DMS79 (cell line): ENCODE data around the gene BCO1.

Experiments used
- DNase-seq: peaks from one replicate; lab custom pipeline; 2025; lab: John Stamatoyannopoulos, UW

The BCO1 gene

GRCh38 chr16:81318711-81319110 is 80.2 kb downstream of the BCO1 start:
- no peak for DNase-seq

GRCh38 chr16:81319221-81319912 is 80.9 kb downstream of the BCO1 start:
- DNase-seq: no peak

- no peak for DNase-seq
These were observed 82.5 kb downstream of the BCO1 start for GRCh38 chr16:81321039-81321438.

GRCh38 chr16:81321536-81321935 is 83.0 kb downstream of the BCO1 start:
- no peak for DNase-seq

- DNase-seq: no peak
These were observed 86.3 kb downstream of the BCO1 start for GRCh38 chr16:81324808-81325207.

- DNase-seq: no peak
These were observed 88.5 kb downstream of the BCO1 start for GRCh38 chr16:81327011-81327410.

GRCh38 chr16:81327447-81328196 is 89.1 kb downstream of the BCO1 start:
- DNase-seq: no peak

- DNase-seq: no peak
These were observed 91.5 kb downstream of the BCO1 start for GRCh38 chr16:81329947-81330346.

GRCh38 chr16:81333356-81333755 is 94.9 kb downstream of the BCO1 start:
- no peak for DNase-seq

GRCh38 chr16:81335669-81336068 is 97.2 kb downstream of the BCO1 start:
- DNase-seq: no peak

GRCh38 chr16:81337097-81337496 is 98.6 kb downstream of the BCO1 start:
- DNase-seq: no peak
